Hypothalamus (tissue), 51 donors: ENCODE measurements around the gene ZDHHC23.

Experiments
- DNase-seq, 51 donors: peaks; one replicate each; lab custom pipeline; 2025; lab: John Stamatoyannopoulos, UW

Gene ZDHHC23, protein sequence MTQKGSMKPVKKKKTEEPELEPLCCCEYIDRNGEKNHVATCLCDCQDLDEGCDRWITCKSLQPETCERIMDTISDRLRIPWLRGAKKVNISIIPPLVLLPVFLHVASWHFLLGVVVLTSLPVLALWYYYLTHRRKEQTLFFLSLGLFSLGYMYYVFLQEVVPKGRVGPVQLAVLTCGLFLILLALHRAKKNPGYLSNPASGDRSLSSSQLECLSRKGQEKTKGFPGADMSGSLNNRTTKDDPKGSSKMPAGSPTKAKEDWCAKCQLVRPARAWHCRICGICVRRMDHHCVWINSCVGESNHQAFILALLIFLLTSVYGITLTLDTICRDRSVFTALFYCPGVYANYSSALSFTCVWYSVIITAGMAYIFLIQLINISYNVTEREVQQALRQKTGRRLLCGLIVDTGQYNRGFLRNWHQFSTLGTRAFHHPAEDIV

GRCh38 chr3:113947372-113948014, at the start of gene ZDHHC23:
Gene ZDHHC23, plus strand, starts transcription at chr3:113948013. Its CDS starts 790 bp downstream, at chr3:113948803.
- DNase-seq, result peak in 26 of 51 donors; percentile 13 to 71 (median 37)

- no peak for DNase-seq
These were observed 48.9 kb upstream of the ZDHHC23 start for GRCh38 chr3:113898892-113899291.

DNA sequence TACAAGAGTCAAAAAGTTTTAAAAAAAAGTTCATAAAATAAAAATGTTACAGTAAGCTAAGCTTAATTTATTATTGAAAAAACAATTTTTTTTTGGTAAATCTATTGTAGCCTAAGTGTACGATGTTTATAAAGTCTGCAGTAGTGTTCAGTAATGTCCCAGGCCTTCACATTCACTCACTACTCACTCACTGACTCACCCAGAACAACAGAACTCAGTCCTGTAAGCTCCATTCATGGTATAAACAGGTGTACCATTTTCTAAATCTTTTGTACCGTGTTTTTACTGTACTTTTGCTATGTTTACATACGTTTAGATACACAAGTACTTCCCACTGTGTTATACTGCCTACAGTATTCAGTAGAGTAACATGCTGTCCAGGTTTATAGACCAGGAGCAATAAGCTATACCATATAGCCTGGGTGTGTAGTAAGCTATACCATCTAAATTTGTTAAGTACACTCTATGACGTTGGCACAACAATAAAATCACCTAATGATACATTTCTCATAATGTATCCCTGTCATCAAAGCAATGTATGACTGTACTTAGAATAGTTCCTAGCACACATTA, 41.2 kb upstream of the ZDHHC23 start:
- no peak for DNase-seq

- DNase-seq, result no peak
These were observed 39.7 kb upstream of the ZDHHC23 start for GRCh38 chr3:113908133-113908532.

DNA sequence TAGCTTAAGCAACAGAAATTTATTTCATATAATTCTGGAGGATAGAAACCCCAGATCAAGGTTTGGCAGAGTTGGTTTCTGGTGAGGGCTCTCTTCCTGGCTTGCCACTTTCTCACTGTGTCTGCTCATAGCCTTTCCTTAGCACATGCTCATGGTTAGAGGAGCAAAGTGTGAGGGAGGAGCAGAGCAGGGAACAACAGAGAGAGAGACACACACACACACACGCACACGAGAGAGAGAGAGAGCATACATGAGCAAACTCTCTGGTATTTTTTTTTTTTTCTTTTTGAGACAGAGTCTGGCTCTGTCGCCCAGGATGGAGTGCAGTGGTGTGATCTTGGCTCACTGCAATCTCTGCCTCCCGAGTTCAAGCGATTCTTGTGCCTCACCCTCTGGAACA, 36.8 kb upstream of the ZDHHC23 start:
- DNase-seq, result no peak

- DNase-seq, result peak in 4 of 51 donors; percentile 0 to 8 (median 4)
These were observed 35.1 kb upstream of the ZDHHC23 start for GRCh38 chr3:113912552-113913236.

DNA sequence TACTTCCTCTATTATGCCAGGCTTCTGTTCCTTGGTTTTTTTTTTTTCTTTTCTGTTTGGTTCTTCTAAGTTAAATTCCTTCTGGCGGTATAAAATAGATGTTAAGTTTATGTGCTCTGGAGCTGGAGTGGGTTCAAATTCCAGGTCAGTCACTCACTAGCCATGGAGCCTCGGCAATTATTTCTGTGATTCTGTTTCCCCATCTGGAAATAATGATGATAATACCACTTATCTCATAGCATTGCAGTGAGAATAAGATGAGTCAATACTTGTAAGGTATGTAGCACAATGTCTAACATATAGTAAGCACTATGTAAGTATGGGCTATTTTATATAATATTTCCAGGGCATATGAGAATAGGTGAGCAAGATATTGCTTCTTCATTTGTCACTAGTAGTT, 33.2 kb upstream of the ZDHHC23 start:
- no peak for DNase-seq

- DNase-seq, result no peak
These were observed 20.3 kb upstream of the ZDHHC23 start for GRCh38 chr3:113927556-113927955.

DNA sequence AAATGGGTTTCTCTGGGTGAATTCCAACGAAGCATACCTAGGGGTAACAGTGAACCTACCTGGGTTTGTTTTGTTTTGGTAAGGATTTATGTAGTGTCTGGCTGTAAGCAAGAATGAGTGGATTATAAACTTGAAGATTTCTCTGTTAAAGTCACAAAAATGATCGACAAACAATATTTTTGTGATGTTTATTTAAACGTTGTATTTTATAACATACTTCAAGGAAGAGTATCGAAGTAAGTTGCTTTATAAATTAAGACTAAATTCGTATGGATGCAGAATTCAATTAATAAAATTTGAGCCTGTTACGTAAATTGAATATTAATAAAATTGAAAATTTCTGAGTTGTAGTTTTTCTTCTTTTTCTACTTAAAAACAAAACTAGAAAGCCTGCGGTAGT, 982 bp upstream of the ZDHHC23 start:
- no peak for DNase-seq

DNA sequence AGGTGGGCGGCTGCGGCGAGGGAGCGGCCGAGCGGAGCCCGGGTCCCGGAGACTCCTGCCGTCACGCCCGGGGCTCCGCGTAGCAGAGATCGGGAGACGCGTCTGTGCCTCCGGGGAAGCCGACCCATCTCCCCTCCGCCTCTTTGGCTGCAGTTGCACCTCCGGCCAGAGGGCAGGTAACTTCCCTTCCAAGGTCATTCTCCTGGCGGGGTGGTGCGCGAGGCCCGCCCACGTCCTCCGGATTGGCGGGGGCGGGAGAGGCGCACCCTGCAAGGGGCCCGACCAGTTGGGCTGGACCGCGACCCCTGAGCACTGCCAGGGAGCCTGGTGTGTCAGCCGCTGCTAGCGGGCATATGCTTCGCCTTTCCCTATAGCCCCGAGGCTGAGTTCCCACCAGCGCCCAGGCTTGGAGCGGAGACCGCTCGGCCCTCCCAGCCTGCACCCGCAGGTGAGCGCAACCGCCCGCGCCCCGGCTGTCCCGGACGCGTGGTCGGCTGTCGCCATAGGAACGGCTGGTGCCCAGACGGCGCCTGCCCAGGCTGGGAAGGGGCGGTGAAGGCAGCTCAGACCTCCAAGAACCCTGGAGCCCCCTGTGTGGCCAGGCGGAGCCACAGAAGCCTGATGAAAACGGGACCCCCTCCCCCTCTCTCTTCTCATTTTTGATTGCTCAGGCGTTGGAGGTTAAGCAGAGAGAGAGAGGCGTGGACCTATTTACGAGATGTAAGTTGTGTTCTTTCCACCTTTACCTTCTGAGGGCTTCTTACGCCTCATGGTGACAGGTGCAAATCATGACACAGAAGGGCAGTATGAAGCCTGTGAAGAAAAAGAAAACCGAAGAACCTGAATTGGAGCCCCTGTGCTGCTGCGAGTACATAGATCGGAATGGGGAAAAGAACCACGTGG, 453 bp downstream of the ZDHHC23 start:
- peak in 10 of 51 donors; percentile 7 to 54 (median 21) for DNase-seq

DNA sequence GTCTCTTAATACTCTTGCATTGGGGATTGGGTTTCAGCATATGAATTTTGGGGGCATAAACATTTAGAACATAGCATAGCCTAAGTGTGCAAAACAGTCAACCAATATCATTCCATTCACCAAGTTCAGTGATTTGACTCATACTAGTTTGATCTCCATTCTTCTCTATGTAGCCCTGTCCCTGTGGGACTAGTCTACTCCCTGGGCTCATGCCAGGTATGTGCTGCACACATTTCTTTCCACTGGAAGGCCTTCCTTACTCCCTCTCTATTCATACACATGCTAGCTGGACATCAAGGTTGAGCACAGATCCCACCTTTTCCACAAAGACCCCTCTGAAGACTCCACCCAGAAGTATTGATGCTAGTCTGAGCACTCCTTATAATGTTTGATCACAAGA, 5.1 kb downstream of the ZDHHC23 start:
- no peak for DNase-seq

DNA sequence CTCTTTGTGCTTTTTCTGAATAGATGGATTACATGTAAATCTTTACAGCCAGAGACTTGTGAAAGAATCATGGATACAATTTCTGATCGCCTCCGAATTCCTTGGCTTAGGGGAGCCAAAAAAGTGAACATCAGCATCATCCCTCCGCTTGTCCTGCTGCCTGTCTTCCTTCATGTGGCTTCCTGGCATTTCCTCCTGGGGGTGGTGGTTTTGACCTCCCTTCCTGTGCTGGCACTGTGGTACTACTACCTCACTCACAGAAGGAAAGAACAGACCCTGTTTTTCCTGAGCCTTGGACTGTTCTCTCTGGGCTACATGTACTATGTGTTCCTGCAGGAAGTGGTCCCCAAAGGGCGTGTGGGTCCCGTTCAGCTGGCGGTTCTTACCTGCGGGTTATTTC, 5.9 kb downstream of the ZDHHC23 start:
- no peak for DNase-seq

- DNase-seq, result peak in 9 of 51 donors; percentile 1 to 18 (median 7)
These were observed 6.4 kb downstream of the ZDHHC23 start for GRCh38 chr3:113954091-113954685.

DNA sequence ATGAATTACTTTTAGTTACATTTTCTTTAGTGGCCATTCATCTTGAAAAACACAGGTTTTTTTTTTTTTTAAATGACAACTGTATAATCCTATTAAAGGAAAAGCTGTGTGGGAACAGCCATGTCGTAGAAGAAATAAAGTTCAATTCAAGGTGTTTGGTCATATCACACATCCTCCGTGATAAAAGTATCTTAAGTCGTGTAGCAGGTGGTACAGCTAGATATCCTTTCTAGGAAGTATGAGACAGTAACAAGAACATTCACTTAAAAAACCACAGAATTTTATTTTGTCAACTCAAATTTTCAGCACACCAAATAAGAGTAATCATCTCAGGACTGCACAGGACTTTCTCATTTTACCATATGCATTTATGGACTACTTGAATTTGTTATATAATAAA, 16.1 kb downstream of the ZDHHC23 start:
- no peak for DNase-seq

GRCh38 chr3:113966172-113966571, 18.4 kb downstream of the ZDHHC23 start:
- DNase-seq, result no peak

GRCh38 chr3:113968986-113969385, 21.2 kb downstream of the ZDHHC23 start:
- no peak for DNase-seq

DNA sequence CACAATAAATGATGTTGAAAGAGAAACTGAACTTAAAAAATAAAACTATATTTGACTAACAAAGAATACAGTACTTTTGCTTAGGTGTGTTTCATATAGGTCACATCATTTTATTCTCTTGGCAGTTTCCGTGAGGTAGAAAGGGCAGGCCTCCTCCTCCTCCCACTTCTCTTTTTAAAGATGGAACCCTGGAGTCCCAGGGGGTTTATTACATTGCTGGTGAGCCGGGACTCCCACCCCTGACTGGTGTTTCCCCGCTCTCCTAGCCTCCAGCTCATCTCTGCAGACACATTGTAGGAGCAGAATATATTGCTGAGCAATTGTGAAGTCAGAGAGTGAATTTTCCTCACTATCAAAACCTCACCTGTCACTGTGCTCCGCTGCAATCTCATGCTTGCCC, 30.0 kb downstream of the ZDHHC23 start:
- no peak for DNase-seq

- no peak for DNase-seq
These were observed 32.1 kb downstream of the ZDHHC23 start for GRCh38 chr3:113979916-113980315.

- no peak for DNase-seq
These were observed 34.0 kb downstream of the ZDHHC23 start for GRCh38 chr3:113981803-113982202.

- DNase-seq, result no peak
These were observed 35.7 kb downstream of the ZDHHC23 start for GRCh38 chr3:113983544-113983943.
